ENCODE measurements around the gene XPC. TPM values are rescaled to one million over a fixed set of nuclear protein-coding genes. Genes with fewer than 3 reads are reported as not detected.
A peak's percentile ranks its signal among the peaks of the same experiment; 100 is the strongest.

XPC gene
- total RNA-seq, 5 donors from 2014 or later (not counting 1 experiment from before 2014, with no cell fraction given) = 67.8 to 90.7 (median 76.9) TPM

DNA sequence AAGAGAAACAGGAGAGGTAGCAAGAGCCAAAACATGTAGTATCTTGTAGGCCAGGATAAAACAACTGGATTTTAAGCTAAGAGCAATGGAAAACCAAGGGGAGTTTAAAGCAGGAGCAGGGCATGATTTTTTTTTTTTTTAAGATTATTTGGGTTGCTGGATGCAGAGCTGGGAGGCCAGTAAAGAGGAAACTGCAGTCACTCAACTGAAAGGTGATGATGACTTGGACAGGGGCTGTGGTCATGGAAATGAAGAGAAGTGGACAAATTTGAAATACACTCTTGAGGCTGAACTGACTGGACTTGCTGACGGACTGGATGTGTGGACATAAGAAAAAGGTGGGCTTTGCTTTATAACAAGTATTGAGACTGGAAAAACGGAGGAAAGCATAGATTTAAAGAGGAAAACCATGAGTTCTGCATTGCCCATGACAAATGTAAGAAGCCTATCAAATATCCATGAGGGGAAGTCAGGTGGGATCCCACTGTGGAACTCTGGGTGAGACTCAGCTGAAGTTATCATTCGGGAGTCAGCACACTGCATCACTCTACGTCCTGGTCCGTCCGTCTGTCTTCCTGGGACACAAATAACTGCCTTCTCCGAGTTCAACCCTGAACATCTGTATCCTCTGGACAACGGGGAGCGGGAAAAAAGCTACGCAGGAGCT lies 688 bp downstream of the XPC start:
- Histone ChIP-seq H3K9me3 (no peaks in the 10 kb centered on the region), H3K36me3 (ENCODE audit: control insufficient read depth in 2 of 2, extremely low read depth in 1 of 2, insufficient read depth in 1 of 2, low read length in 1 of 2) (peaks cover 0 to 18% of the 10 kb centered on the region in 2 donors), H3K4me3 (ENCODE audit: control insufficient read depth in 1 of 2, extremely low read depth in 1 of 2, low read length in 1 of 2) (peak overlapping the region; percentile 65 to 83), H3K4me1 (ENCODE audit: control insufficient read depth in 1 of 2, extremely low read depth in 1 of 2, insufficient read depth in 2 of 2, low read length in 2 of 2) (peaks cover 40 to 42% of the 10 kb centered on the region in 2 experiments), H3K27ac (ENCODE audit: low read length) (peak overlapping the region; percentile 91), H3K27me3 (replicated peaks in 1 of 2; ENCODE audit: control insufficient read depth in 2 of 2, extremely low read depth in 1 of 2, insufficient read depth in 2 of 2, low read length in 1 of 2) (no peaks in the 10 kb centered on the region)
- H3K4me3 Mint-ChIP-seq = peak overlapping the region; percentile 91 to 100 (median 98)
- WGBS (ENCODE audit: insufficient coverage) = 10% methylated on average over 10 of the region's 10 CpGs
- H3K4me1 Mint-ChIP-seq = peaks cover 69 to 80% (median 76%) of the 10 kb centered on the region in 3 donors
- H3K9me3 Mint-ChIP-seq = no peaks in the 10 kb centered on the region
- H3K27ac Mint-ChIP-seq = peak overlapping the region; percentile 98 to 100
- DNase-seq (no peak), ATAC-seq (replicated peaks in 1 of 4) (peak; percentile 1 to 5 (median 3))
- H3K36me3 Mint-ChIP-seq = peaks cover 19% of the 10 kb centered on the region
- POLR2A ChIA-PET = interaction anchor here (0.6 to 3.1 kb wide), 8 partner anchors 9 to 54 kb away, joined by 3 to 78 read pairs (median 6); partner anchors contain the start of genes CHCHD4 (in 2 of the 2) and TMEM43 (in 2 of the 2)
- H3K27me3 Mint-ChIP-seq = no peaks in the 10 kb centered on the region
- CTCF ChIA-PET = interaction anchor here (0.6 to 3.7 kb wide), 6 partner anchors 31 to 474 kb away, joined by 3 to 18 read pairs (median 6); partner anchors contain the start of gene CCDC174 (in 1 of the 2)

DNA sequence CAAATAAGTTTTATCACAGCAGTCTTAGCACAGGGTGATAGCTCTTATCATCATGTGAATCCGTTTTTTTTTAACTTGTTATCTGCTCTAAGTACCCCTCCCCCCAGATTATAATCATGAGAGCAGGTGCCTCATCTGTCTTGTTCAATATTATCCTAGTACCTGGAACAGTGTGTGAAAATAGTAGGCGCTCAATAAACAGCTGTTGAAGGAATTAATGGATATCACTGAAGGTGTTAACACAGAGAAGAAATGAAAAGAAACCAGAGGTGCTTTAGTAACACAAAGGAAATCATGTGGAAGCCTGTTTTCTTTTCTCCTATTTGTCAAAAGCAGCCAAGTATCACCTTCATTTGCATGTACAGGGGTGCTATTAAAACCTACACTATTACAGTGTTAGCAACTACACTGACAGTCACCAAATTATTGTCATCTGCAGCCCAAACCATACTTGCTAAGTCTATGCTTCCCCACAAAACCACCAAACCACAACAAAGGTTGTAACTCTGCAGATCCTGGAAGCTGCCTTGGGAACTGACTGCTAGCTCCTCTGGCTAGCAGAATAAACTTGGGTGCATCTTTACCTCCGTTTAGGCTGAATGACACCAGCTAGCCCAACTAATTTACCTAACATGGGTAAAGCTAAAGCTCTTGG lies 2.9 kb downstream of the XPC start:
- WGBS (ENCODE audit: insufficient coverage) = no CpG with 5 or more reads among the region's 3 CpGs
- POLR2A ChIA-PET = interaction anchor here in 1 of 2 donors (0.7 to 1.4 kb wide), 6 partner anchors 30 to 251 kb away, joined by 3 to 6 read pairs (median 4); partner anchors contain the start of genes CHCHD4 and TMEM43

DNA sequence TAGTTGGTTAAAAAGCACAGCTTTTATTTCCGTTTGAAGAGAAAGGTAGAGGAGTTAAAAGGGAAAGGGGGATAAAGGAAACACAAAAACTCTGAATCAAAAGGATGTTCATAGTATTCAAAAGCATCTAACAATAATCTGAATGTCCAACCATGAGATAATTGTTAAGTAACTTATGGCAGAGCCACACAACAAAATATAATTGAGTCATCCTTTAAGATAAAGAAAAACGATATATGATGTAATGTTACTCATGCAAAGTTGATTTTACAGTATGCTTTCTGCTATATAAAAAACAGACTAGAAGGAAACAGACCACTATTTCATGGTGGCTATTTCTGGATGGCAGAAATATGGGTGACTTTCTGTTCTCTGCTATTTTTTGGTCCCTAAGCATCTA lies 3.9 kb downstream of the XPC start:
- WGBS (ENCODE audit: insufficient coverage) = no CpG with 5 or more reads among the region's 2 CpGs
- POLR2A ChIA-PET = interaction anchor here in 1 of 2 donors (1.1 kb wide), 1 partner anchor 32 kb away, joined by 3 read pairs; no protein-coding TSS in a partner anchor
- H3K4me1 ChIP-seq (ENCODE audit: control insufficient read depth in 1 of 2, extremely low read depth in 1 of 2, insufficient read depth in 2 of 2, low read length in 2 of 2) = peaks cover 40% of the 10 kb centered on the region in 2 experiments

More for the DNA sequence above, 2.9 kb downstream of the XPC start:
- Mint-ChIP-seq H3K27ac (peak overlapping the region; percentile 84 to 89), H3K9me3 (no peaks in the 10 kb centered on the region), H3K27me3 (no peaks in the 10 kb centered on the region), H3K4me3 (peak overlapping the region; percentile 61 to 98 (median 68)), H3K36me3 (peaks cover 26% of the 10 kb centered on the region), H3K4me1 (peaks cover 72 to 81% (median 80%) of the 10 kb centered on the region in 3 donors)
- peaks cover 10 to 26% of the 10 kb centered on the region in 2 donors for H3K36me3 ChIP-seq (ENCODE audit: control insufficient read depth in 2 of 2, extremely low read depth in 1 of 2, insufficient read depth in 1 of 2, low read length in 1 of 2)
- H3K4me1 ChIP-seq (ENCODE audit: control insufficient read depth in 1 of 2, extremely low read depth in 1 of 2, insufficient read depth in 2 of 2, low read length in 2 of 2) = peaks cover 40% of the 10 kb centered on the region in 2 experiments
- H3K27me3 ChIP-seq (replicated peaks in 1 of 2; ENCODE audit: control insufficient read depth in 2 of 2, extremely low read depth in 1 of 2, insufficient read depth in 2 of 2, low read length in 1 of 2) = no peaks in the 10 kb centered on the region
- DNase-seq = peak in 31 of 35 experiments; percentile 16 to 89 (median 41)
- no peaks in the 10 kb centered on the region for H3K9me3 ChIP-seq
- CTCF ChIA-PET = interaction anchor here in 1 of 2 donors (0.6 to 1.6 kb wide), 6 partner anchors 22 to 279 kb away, joined by 3 to 5 read pairs (median 3); no protein-coding TSS in a partner anchor
- peak overlapping the region; percentile 17 for H3K27ac ChIP-seq (ENCODE audit: low read length)
- ATAC-seq (replicated peaks in 1 of 4) = peak; percentile 22 to 57 (median 42)
- H3K4me3 ChIP-seq (ENCODE audit: control insufficient read depth in 1 of 2, extremely low read depth in 1 of 2, low read length in 1 of 2) = no peak overlapping the region

DNA sequence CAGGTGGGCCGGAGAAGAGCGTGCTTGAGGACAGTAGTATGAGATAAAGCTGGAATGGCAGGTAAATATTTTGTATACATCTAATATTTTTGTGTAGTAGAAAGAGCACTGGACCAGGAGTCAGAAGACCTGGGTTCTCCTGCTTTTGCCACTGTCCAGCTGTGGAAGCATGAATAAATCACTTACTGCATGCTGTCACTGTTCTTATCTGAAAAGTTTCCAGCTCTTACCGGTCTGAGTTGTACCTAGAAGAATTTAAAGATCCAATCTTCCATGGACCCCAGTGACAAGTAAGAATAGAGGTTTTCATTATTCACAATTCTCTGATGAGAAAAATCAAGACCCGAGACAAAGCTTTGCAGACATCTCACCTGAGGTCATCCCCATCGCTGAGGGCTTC lies 5.9 kb downstream of the XPC start:
- Mint-ChIP-seq H3K27me3 (no peaks in the 10 kb centered on the region), H3K36me3 (peaks cover 57% of the 10 kb centered on the region), H3K4me3 (no peak overlapping the region), H3K9me3 (no peaks in the 10 kb centered on the region), H3K4me1 (peaks cover 60 to 79% (median 77%) of the 10 kb centered on the region in 3 donors), H3K27ac (no peak overlapping the region)
- no peak for ATAC-seq (replicated peaks in 1 of 4)
- CTCF ChIA-PET = interaction anchor here (0.6 to 0.9 kb wide), 2 partner anchors 48 to 58 kb away, joined by 3 to 6 read pairs; partner anchors contain the start of gene CHCHD4 (in 1 of the 2)
- POLR2A ChIA-PET = no interaction called here
- Histone ChIP-seq H3K4me1 (ENCODE audit: control insufficient read depth in 1 of 2, extremely low read depth in 1 of 2, insufficient read depth in 2 of 2, low read length in 2 of 2) (peaks cover 28 to 30% of the 10 kb centered on the region in 2 experiments), H3K36me3 (ENCODE audit: control insufficient read depth in 2 of 2, extremely low read depth in 1 of 2, insufficient read depth in 1 of 2, low read length in 1 of 2) (peaks cover 12 to 56% of the 10 kb centered on the region in 2 donors), H3K4me3 (ENCODE audit: control insufficient read depth in 1 of 2, extremely low read depth in 1 of 2, low read length in 1 of 2) (no peak overlapping the region), H3K27ac (ENCODE audit: low read length) (no peak overlapping the region), H3K27me3 (replicated peaks in 1 of 2; ENCODE audit: control insufficient read depth in 2 of 2, extremely low read depth in 1 of 2, insufficient read depth in 2 of 2, low read length in 1 of 2) (no peaks in the 10 kb centered on the region), H3K9me3 (no peaks in the 10 kb centered on the region)
- 89% methylated on average over 3 of the region's 5 CpGs for WGBS (ENCODE audit: insufficient coverage)
- no peak for DNase-seq

More for the DNA sequence above, 3.9 kb downstream of the XPC start:
- Mint-ChIP-seq H3K4me3 (peak overlapping the region in 2 of 3 donors; percentile 68 to 98), H3K4me1 (peaks cover 71 to 83% (median 82%) of the 10 kb centered on the region in 3 donors), H3K9me3 (no peaks in the 10 kb centered on the region), H3K27me3 (no peaks in the 10 kb centered on the region), H3K27ac (peak overlapping the region; percentile 84 to 89), H3K36me3 (peaks cover 37% of the 10 kb centered on the region)
- peak overlapping the region; percentile 17 for H3K27ac ChIP-seq (ENCODE audit: low read length)
- CTCF ChIA-PET = no interaction called here
- H3K27me3 ChIP-seq (replicated peaks in 1 of 2; ENCODE audit: control insufficient read depth in 2 of 2, extremely low read depth in 1 of 2, insufficient read depth in 2 of 2, low read length in 1 of 2) = no peaks in the 10 kb centered on the region
- H3K9me3 ChIP-seq = no peaks in the 10 kb centered on the region
- H3K4me3 ChIP-seq (ENCODE audit: control insufficient read depth in 1 of 2, extremely low read depth in 1 of 2, low read length in 1 of 2) = no peak overlapping the region
- no peak for ATAC-seq (replicated peaks in 1 of 4)
- no peak for DNase-seq
- H3K36me3 ChIP-seq (ENCODE audit: control insufficient read depth in 2 of 2, extremely low read depth in 1 of 2, insufficient read depth in 1 of 2, low read length in 1 of 2) = peaks cover 10 to 36% of the 10 kb centered on the region in 2 donors

- H3K4me1 ChIP-seq (ENCODE audit: control insufficient read depth in 1 of 2, extremely low read depth in 1 of 2, insufficient read depth in 2 of 2, low read length in 2 of 2) = peaks cover 13 to 17% of the 10 kb centered on the region in 2 experiments
- H3K9me3 Mint-ChIP-seq = no peaks in the 10 kb centered on the region
- no peaks in the 10 kb centered on the region for H3K9me3 ChIP-seq
- no peaks in the 10 kb centered on the region for H3K27me3 Mint-ChIP-seq
- CTCF ChIA-PET = no interaction called here
- no peaks in the 10 kb centered on the region for H3K27me3 ChIP-seq (replicated peaks in 1 of 2; ENCODE audit: control insufficient read depth in 2 of 2, extremely low read depth in 1 of 2, insufficient read depth in 2 of 2, low read length in 1 of 2)
- no peak overlapping the region for H3K4me3 Mint-ChIP-seq
- H3K36me3 Mint-ChIP-seq = peaks cover 74% of the 10 kb centered on the region
- peaks cover 48 to 69% (median 65%) of the 10 kb centered on the region in 3 donors for H3K4me1 Mint-ChIP-seq
- POLR2A ChIA-PET = interaction anchor here (0.6 to 1.4 kb wide), 3 partner anchors 24 to 1035 kb away, joined by 3 to 4 read pairs (median 3); partner anchors contain the start of gene CAPN7 (in 1 of the 2)
- peaks cover 12 to 75% of the 10 kb centered on the region in 2 donors for H3K36me3 ChIP-seq (ENCODE audit: control insufficient read depth in 2 of 2, extremely low read depth in 1 of 2, insufficient read depth in 1 of 2, low read length in 1 of 2)
- DNase-seq (no peak), ATAC-seq (replicated peaks in 1 of 4) (no peak)
- no CpG with 5 or more reads among the region's 2 CpGs for WGBS (ENCODE audit: insufficient coverage)
- H3K27ac Mint-ChIP-seq = no peak overlapping the region
- no peak overlapping the region for H3K27ac ChIP-seq (ENCODE audit: low read length)
- no peak overlapping the region for H3K4me3 ChIP-seq (ENCODE audit: control insufficient read depth in 1 of 2, extremely low read depth in 1 of 2, low read length in 1 of 2)
Measured at GRCh38 chr3:14170531-14171159, 7.8 kb downstream of the XPC start.

DNA sequence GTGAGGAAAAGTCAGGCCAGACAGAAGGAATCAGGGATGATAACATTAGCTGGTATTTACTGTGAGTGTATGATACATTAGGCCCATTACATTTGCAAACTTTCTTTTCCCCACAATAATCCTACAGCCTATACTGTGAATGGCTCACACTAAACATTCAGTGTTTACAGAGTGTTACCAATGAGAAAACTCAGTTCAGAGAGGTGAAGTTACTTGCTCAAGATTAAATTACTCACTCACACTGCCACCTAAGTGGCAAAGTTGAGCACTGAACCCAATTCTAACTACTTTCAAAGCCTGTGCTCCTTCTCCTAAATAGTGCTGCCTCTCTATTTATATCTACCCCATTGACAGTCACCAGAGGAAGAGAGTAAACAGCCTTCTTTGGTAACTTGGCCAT lies 8.5 kb downstream of the XPC start:
- Histone ChIP-seq H3K36me3 (ENCODE audit: control insufficient read depth in 2 of 2, extremely low read depth in 1 of 2, insufficient read depth in 1 of 2, low read length in 1 of 2) (peaks cover 19 to 82% of the 10 kb centered on the region in 2 donors), H3K9me3 (no peaks in the 10 kb centered on the region), H3K4me3 (ENCODE audit: control insufficient read depth in 1 of 2, extremely low read depth in 1 of 2, low read length in 1 of 2) (no peak overlapping the region), H3K4me1 (ENCODE audit: control insufficient read depth in 1 of 2, extremely low read depth in 1 of 2, insufficient read depth in 2 of 2, low read length in 2 of 2) (peaks cover 8 to 9% of the 10 kb centered on the region in 2 experiments), H3K27ac (ENCODE audit: low read length) (no peak overlapping the region), H3K27me3 (replicated peaks in 1 of 2; ENCODE audit: control insufficient read depth in 2 of 2, extremely low read depth in 1 of 2, insufficient read depth in 2 of 2, low read length in 1 of 2) (no peaks in the 10 kb centered on the region)
- no peaks in the 10 kb centered on the region for H3K9me3 Mint-ChIP-seq
- ChIA-PET CTCF (no interaction called here), POLR2A (interaction anchor here in 1 of 2 donors (1.0 kb wide), 1 partner anchor 25 kb away, joined by 3 read pairs; no protein-coding TSS in a partner anchor)
- ATAC-seq (replicated peaks in 1 of 4) = no peak
- no peak overlapping the region for H3K4me3 Mint-ChIP-seq
- no peak for DNase-seq
- H3K27ac Mint-ChIP-seq = no peak overlapping the region
- peaks cover 82% of the 10 kb centered on the region for H3K36me3 Mint-ChIP-seq
- H3K4me1 Mint-ChIP-seq = peaks cover 40 to 61% (median 57%) of the 10 kb centered on the region in 3 donors
- no peaks in the 10 kb centered on the region for H3K27me3 Mint-ChIP-seq

All from T-cell (primary cell).